ENCODE measurements around the gene RPRD2.
"Not testable (repeated sequence)": the region's sequence is repeated elsewhere in the genome, so short reads cannot be mapped to it uniquely, and the experiment has no call there.

Gene RPRD2

DNA sequence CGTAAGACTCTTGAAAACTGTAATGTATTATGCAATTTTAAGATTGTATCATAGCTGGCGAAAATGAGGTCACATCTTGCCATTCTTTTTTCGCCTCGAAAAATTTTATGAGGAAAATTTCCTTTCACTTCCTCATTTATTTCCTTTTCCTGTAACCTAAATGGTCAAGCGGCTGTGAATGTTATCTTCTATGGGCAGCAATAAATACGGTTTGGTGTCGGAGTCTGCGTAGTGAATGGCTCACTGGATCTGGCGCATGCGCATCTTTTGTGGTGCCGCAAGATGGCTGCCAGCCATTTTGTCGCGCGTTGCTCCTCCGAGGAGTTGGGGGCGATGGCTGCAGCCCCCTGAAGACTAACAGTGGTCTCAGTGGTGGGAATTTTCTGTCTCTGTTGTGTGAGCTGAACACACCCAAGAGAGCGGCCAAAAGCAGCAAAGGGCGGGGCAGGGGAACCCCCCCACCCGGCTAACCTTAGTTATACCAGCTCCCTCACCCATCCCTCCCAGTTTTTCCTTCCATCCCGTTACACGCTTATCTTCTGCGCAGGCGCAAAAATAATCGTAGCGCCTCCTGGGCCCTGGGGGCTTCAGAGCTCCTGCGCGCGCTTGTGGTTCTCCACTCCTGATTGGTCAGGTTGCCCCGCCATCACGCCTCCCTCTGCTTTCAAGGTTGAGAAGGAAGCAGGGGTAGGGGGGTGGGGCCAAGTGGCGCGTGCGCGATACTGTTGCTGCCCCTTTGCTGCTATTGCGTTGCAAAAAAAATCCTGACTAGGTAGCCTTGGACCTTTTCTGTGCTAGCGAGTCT is at the start of gene RPRD2:
TSS of gene RPRD2 (plus strand) at position 722 of the 805 bp plus-strand sequence. CDS start 568 bp downstream, outside the sequence.
- peak; percentile 94 to 95 for ATAC-seq

DNA sequence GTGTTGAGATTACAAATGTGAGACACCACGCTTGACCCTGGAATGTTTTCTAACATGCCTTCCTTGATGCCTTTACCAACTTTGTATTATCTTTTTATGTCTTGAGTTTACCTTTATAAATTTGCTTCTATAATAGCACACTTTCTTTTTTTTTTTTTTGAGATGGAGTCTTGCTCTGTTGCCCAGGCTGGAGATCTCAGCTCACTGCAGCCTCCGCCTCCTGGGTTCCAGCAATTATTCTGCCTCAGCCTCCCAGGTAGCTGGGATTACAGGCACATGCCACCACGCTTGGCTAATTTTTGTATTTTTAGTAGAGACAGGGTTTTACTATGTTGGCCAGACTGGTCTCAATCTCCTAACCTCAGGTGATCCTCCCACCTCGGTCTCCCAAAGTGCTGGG is 49.3 kb upstream of the RPRD2 start:
- not testable (repeated sequence) for ATAC-seq

DNA sequence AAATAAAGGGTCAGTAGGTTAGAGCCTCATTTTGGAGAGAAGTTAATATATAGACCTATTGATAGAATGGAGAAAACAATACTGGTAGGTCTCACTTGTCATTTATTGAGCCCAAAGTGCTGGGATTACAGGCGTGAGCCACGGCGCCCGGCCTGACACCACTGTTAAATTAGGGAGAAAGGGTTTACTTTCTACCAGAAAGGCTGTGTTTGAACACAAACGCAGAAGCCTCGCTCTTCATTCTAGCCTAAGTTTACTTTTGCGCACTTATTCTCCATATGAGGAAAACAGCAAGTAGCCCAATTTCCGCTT is 43.3 kb upstream of the RPRD2 start:
- ATAC-seq = no peak

DNA sequence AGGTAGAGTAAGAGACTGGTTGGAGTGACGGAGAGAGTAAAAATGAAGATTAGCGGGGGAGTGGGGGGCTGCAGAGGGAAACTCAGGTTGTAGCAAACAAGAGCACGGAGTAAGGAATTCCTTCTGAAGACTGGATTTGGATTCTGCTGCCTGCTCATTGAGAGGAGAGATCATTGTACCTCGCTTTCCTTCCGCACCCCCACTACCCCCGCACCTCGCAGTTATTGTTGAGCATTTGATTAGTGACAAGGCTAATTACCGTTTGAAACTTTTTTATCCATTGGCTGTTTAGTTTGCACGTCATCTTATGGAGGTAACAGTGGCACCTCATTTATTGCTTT is 42.2 kb upstream of the RPRD2 start:
- no peak for ATAC-seq

DNA sequence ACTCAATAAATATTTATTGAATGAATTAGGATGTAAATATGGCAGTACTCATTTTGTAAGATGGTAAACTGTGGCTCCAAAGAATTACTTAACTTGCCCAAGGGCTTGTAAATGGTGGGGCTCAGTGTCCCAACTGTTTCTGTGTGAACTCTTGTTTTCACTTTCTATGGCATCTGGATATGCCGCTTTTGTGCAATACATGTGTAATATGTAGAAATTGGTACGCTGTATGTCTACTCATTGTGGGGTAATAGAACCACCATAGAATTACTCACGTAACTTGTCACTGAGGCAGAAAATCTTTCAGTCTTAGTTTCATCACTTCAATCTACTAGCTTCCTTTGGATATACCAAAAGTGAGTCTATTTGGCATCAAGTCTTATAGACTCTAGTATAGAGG is 41.6 kb upstream of the RPRD2 start:
- ATAC-seq = peak; percentile 69 to 73

DNA sequence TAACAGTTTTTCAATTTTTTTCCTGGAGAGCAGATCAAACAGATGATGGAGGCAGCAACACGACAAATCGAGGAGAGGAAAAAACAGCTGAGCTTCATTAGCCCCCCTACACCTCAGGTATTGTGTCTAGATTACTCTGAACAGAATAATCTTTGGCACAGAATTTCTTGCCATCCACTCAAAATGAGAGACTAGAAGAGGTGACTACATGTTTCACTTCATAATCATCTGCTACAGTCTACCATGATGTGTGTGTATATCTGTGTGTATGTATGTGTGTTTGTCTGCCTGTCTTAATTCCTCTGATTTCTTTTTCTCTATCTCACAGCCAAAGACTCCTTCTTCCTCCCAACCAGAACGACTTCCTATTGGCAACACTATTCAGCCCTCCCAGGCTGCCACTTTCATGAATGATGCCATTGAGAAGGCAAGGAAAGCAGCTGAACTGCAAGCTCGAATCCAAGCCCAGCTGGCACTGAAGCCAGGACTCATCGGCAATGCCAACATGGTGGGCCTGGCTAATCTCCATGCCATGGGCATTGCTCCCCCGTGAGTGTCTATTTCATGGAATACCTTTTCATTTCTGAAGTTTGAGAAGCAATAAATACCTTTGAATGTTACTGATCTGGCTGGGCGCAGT is 31.2 kb upstream of the RPRD2 start:
- ATAC-seq = no peak

DNA sequence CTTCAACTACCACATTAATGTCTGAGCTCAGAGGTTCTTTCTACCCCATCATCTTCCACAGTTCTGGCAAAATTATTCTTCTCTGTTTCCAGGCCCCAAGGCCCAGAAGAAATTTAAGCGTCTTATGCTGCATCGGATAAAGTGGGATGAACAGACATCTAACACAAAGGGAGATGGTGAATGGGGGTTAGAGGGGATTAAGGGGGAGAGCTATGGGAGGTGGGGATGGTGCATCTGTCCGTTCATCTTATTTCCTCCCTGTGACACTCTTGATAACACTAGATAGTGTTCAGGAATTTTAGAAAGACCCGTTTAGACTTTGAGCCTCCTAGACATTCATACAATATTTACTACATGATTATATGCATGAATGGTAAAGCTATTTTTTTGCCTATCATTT is 17.6 kb upstream of the RPRD2 start:
- ATAC-seq = no peak

DNA sequence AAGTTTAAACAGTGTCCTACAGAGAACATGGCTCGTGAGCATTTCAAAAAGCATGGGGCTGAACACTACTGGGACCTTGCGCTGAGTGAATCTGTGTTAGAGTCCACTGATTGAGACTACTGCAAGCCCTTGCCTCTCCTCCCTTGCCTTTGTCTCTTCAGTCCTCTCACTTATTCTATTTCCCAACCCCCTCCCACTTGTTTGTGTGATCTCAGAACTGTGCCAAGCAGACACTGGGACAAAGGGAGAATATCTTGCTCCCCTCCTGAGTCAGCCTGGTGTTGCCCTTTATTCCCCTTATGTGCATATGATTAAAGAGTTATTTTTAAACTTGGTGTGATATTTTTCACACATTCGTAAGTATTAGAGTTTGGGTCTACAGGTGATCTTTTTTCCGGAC is 11.1 kb upstream of the RPRD2 start:
- no peak for ATAC-seq

DNA sequence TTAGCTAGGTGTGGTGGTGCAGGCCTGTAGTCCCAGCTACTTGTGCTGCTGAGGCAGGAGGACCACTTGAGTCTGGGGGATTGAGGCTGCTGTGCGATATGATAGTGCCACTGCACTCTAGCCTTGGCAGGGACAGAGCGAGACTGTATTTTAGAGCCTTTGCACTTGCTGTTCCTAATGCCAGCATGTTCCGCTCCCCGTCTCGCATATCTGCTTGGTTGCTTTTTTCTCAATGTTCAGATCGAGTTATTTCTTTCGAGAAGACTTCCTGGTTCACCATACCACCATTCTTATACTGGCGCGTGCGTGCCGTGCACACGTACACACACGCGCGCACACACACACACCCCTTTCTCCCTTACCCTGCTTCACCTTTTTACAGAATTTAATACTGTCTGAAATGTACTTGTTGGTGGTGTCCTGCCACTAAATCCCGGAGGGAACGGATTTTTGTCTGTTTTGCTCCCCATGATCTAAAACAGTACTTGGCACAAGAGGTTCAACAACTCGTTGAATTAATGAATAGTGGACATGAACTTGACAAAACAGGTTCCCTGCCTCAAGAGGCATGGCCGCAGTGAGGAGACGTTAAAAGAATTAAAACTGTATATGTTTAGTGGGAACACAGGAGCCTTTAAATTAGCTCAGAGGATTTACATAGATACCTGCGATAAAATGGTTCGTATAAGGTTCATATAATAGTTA is 1.1 kb upstream of the RPRD2 start:
- ATAC-seq = no peak

DNA sequence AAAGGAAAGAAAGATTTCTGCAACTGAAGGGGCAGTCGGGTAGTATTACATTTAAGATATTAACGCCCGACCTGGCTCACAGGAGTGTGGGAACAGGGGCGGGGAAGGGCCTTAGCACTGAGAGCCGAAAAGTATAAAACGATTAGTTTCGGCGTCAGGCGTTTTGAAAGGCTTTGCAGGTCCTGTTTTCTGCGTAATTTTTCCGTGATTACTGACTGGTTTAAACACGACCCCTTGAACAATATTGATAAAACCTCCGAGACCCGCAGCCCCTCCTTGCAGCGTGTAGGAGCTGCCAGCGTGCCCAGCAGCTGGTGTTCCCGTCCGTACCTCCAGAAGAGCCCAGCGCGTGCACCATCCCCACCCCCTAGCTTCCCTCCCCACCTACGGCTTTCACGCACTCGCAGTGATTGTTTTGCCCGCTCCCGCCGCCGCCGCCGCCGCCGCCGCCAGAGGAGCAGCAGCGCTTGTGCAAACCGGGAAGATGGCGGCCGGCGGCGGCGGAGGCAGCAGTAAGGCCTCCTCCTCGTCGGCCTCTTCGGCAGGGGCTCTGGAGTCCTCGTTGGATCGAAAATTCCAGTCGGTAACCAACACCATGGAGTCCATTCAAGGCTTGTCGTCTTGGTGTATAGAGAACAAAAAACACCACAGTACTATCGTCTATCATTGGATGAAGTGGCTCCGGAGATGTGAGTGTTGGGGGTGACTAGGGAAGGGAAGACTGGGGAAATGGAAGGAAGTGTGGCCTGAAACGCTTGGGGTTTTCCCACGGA is 470 bp downstream of the RPRD2 start:
- ATAC-seq = peak; percentile 17 to 34

DNA sequence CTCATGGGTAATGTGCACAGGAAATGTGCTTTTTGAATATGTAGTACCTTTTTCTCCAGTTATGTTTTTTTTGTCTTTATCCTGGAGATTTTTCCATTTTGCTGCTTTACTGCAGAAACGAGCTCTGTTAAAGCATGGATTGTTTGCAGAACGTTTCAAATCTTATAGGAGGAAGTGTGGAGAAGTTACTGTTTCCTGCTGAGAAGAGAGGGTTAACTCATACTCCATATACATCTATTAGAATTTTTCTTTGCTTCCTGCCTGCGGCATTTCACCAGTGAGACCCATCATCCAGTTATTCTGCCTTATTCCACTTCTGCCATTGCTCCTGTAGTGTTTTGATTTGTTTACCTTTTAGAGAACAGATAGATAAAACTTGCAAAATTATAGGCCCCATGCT is 2.0 kb downstream of the RPRD2 start:
- ATAC-seq = no peak

DNA sequence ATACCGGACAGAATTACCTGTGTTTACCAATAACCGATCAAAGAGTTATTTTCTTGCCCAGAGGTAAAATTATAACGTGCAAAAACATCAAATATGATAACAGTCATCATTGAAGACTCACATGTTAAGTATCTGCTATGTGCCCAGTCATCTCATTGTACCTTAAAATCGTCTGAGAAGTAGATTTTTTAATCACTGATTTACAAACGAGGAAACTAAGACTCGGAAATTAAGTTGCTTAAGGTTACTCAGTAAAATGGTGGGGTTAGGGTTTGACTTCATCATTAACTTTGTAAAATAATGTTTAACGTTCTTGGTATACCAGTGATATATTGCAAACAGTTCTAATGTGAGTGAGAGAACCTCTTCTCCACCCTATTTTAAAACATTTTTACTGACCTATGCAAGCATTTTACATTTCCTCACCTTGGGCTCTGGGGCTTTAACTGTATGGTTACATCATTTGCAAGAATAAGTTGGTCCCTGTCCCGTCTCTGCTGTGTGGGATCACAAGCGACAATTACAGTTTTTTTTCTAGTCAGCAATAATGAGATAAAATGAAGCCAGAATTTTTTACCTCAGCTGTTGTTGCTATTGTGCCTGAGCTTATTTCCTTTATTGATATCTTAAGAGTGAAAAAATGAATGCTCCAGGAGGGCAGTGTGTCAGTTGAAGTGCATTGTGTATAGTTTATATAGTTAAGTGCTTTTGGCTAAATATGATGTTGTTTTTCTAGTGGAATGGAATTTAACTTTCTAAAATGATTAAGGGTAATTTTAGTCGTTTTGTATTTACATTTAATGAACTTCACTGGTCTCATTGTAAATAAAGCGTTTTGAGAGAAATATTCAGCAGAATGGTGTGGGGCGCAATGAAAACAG is 2.7 kb downstream of the RPRD2 start:
- ATAC-seq = no peak

DNA sequence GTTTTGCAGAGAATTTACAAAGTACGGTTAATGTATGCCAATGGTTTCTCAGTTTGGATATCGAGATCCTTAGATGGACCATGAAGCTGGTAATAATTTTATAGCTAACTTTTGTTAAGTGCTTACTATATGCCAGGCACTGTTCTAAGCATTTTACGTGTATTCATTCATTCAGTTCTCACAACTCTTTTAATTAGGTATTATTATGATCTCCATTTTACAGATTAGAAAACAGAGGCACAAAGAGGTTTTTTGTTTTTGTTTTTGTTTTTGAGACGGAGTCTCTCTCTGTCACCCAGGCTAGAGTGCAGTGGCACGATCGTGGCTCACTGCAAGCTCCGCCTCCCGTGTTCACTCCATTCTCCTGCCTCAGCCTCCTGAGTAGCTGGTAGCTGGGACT is 7.2 kb downstream of the RPRD2 start:
- ATAC-seq = no peak

DNA sequence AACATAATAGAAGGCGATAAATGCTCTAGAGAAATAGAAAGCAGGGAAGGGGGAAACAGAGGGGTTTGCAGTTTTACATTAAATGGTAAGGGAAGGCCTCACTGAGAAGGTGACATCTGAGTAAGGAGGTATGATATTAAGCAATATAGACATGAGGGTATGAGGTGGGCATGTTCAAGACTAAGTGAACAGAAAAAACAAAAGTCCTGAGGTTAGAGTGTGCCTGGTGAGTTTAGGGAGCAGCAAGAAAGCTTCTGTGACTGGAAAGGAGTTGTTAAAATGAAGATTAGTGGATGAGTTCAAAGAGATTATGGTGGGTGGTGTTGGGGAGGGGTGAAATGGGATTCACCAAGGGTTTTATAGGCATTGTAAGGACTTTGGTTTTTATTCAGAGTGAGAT is 8.6 kb downstream of the RPRD2 start:
- ATAC-seq = peak in 1 of 2 donors; percentile 38

DNA sequence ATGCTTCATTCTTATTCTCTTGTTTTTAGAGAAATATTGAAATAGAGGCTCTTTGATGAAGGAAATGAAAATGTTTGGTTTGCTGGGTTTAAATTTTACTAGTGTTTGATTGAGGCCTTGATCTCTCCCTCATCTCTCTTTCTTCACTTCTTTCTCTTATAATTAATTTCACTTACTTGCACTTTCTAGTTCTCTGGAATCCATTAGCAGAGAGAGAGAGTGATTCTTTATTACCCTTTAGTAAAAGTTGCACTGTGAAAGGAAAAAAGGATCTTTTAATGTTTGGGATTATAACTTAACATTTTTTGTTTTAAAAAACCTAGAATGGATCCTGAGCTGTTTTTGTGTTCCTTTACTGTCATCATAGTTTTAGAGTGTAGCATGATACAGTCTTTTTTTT is 12.2 kb downstream of the RPRD2 start:
- ATAC-seq = no peak

DNA sequence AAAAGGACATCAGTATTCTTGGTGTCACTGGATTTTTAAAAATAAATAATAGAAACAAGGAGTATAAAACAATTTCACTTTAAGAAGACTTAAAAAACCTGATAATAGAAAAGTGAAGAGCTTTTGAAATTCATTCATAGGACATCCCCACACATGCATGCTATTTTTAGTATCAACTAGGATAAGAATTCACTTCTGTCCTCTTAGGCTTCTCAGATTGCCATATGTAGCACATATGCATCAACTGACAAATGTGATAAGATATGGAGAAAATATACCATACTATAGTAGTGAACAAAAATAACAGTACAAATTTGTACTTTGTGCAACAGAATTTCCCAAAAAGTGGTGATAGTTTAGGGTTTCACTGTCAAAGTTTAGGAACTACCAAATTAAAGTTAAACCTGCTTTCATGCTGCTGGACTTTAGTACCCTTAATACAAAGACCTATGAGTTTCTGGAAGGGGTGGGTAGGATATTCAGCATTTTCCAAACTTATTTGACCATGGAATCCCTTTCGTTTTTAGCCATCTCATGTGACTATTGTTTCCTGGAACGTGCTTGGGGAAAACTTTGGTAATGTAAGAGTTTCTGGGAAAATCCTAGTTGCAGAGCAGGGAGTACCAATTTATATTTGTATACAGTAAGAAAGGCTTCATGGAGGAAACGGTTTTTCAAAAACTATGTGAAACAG is 19.8 kb downstream of the RPRD2 start:
- ATAC-seq = no peak

DNA sequence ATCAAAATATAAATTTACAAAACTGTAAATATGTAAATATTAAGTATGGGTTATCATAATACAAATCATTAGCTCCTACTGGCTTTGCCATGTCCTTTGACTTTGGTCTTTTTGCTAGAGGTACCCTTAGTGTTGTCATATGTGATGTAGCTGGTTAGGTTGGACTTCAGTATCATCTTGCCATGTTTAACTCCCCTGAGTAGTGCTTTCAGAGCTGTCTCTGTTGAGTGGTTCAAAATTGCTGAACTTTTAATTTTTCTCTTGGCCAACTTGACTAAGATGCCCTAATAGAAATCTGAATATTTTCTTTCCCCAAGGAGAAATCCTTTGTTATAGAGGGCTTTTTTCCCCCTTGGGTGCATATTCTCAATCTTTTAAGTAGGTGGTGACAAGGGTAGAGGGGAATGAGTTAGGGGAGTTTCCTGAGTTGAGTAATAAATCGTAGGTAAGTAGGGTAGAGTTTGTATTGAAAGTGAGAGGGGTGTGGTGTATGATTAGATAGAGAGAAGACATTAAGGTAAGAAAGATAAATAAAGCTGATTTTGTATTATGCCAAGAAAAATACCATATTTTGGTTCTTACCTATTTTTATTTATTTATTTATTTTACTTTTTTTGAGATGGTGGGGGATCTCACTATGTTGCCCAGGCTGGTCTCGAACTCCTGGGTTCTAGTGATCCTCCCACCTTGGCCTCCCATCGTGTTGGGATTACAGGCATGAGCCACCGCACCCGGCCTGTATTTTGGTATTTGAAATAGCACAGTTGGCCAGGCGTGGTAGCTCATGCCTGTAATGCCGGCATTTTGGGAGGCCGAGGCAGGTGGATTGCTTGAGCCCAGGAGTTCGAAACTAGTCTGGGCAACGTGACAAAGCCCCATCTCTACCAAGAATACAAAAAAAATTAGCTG is 21.8 kb downstream of the RPRD2 start:
- ATAC-seq = peak; percentile 90 to 92

DNA sequence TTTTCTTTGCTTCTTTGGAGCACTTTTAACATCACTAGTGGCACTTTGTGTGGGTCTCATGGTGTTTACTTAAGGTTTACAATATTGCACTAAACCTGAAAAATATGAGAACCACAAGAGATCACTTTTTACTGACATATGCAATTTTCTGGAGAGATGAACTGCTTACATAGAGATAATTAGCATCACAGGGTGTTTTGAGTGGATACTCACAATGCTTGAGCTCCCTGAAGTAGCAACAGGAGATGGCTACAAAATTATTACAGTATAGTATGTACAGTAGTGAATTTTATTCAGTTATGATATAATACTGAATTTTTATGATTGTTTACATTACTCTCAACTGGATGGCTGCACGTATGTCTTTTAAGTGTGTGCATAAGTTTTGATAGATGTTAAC is 22.6 kb downstream of the RPRD2 start:
- no peak for ATAC-seq

DNA sequence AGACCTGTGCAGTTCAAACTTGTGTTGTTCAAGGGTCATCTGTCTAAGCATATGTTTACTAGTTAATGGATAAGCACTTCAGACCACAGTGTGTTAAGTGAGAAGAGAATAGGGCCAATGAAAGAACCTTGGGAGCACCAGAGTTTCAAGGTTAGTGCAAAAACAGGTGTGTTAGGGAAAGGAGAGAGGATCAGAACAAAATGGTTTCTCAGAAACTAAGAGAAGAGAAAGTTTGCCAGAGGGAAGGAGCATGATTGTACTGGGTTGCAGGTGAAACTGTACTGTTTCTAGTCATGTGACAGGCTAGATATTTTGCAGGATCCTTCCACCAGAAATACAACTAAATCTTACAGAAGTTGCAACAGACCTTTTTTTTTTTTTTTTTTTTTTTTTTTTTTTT is 23.3 kb downstream of the RPRD2 start:
- no peak for ATAC-seq

DNA sequence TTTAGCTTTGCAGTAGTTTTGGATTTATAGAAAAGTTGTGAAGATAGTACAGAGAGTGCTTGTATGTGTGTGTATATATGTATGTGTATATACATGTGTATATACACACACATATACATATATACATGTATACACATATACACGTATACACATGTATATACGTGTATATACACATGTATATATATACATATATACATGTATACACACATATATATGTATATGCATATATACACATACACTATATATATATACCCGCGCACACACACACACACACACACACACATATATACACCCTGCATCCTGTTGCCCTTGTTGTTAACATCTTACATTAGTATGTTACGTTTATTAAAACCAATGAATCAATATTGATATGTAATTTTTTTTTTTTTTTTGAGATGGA is 24.3 kb downstream of the RPRD2 start:
- ATAC-seq = no peak

DNA sequence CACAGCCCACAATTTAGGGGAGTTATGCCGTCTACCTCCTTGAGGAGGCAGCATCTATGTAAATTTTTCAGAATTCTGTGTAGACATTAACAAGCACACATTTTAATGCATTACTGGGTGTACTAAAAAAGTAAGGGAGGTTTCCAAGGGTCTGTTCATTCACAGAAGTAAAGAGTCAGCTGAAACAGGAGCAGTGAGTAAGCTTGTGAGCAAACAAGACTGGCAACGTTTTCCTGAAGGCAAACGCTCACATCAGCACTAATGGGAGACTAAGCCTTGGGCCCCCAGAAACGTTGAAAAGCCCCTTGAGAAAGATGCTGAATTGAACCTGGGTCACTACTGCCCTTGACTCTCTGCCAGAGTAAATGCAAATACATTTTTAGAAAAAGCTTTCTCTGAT is 25.7 kb downstream of the RPRD2 start:
- no peak for ATAC-seq

Measured in activated CD4-positive, CD25-positive, alpha-beta regulatory T cell treated with anti-CD3 and anti-CD28 coated beads, Interleukin-2, amount 50 U/mL, for 24 hours (primary cell).